ENCODE measurements around the gene DOCK6.

Gene DOCK6

DNA sequence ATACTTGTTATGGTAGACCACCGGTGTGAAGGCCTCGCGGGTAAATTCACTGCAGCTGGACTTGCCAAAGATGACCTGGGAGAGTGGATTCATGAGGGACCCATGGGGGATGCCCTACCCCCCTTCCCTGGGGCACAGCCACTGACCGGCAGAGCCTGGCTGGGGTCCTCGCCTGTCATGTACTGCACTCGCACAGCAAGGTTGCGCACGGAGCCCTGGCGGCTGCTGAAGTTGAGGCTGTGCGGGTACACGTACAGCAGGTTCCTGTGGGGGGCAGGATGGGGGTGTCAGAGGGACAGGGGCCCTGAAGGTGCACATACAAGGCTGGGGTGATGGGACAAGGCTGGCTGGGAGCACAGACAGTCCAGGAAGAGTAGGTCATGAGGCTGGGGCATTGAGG, 24.3 kb downstream of the DOCK6 start:
- Histone ChIP-seq H2AFZ (ENCODE audit: low read depth) (no peak overlapping the region), H3K79me2 (ENCODE audit: insufficient read depth, low read depth) (no peaks in the 10 kb centered on the region), H3K9ac (no peak overlapping the region), H3K27me3 (ENCODE audit: insufficient read depth, low read depth) (peaks cover 14% of the 10 kb centered on the region; the same call in 1 of the 2 replicates), H3K27ac (no peak overlapping the region), H3K4me3 (IDR thresholded peaks at IDR 0.05; ENCODE audit: insufficient read depth, low read depth, low read length) (no peak overlapping the region), H3K4me1 (ENCODE audit: low read depth, poor library complexity, severe bottlenecking) (no peaks in the 10 kb centered on the region), H3K36me3 (ENCODE audit: insufficient read depth) (no peaks in the 10 kb centered on the region), H3K4me2 (no peak overlapping the region), H4K20me1 (ENCODE audit: insufficient read depth) (no peaks in the 10 kb centered on the region)
- TF ChIP-seq CTCF (conservative IDR thresholded peaks at IDR 0.05; ENCODE audit: low read depth, low read length): no peak

GRCh38 chr19:11237321-11237720, 25.0 kb downstream of the DOCK6 start:
- no peaks in the 10 kb centered on the region for H3K36me3 ChIP-seq (ENCODE audit: insufficient read depth)
- H3K4me3 ChIP-seq (IDR thresholded peaks at IDR 0.05; ENCODE audit: insufficient read depth, low read depth, low read length): no peak overlapping the region

DNA sequence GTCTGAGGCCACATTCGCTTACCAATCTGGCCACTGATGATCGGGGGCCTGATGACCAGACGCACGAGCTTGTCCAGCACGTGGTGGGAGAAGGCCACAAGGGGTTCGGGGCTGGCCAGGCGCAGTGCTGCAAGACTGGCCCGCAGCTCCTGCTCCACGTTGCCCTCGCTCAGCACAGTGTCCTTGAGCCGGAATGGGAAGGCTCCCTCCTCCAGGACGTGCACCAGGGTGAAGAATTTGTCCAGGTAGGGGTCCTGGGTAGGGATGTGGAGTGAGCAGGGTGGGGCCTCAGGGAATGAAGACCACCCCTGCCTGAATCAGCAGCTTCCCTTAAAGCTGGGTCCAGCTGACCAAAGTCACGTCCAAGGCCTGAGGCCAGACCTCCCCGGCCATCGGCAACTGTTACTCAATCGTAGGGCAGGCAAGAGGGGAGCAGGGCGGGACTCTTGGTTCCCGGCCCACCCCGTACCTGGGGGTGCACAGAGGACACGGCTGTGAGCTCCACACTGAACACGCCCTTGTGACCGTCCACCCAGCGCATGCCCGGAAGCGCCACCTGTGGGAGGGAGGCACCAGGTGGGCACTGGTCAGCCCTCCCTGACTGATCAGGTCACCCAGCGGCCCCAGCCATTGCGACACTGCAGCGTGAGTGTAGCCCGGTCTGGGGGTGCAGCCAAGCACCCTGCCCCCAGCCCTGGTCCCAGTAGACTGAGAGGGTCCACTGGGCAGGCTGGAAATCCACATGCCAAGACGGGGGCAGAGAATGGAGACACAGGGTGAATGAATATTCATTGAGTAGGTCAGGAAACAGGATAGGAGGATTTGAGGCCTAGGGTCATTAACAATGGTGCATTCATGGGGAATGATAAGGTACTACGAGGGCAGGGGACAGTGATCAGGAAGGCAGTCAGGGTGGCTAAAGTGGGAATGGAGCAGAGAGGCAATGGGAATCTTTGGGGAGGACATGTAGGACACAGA, 25.7 kb downstream of the DOCK6 start:
- Histone ChIP-seq H3K4me1 (ENCODE audit: low read depth, poor library complexity, severe bottlenecking) (no peaks in the 10 kb centered on the region), H3K36me3 (ENCODE audit: insufficient read depth) (no peaks in the 10 kb centered on the region), H2AFZ (ENCODE audit: low read depth) (no peak overlapping the region), H3K27ac (no peak overlapping the region), H4K20me1 (ENCODE audit: insufficient read depth) (no peaks in the 10 kb centered on the region), H3K27me3 (ENCODE audit: insufficient read depth, low read depth) (peaks cover 10% of the 10 kb centered on the region; the same call in 1 of the 2 replicates), H3K9ac (no peak overlapping the region), H3K4me3 (IDR thresholded peaks at IDR 0.05; ENCODE audit: insufficient read depth, low read depth, low read length) (no peak overlapping the region), H3K79me2 (ENCODE audit: insufficient read depth, low read depth) (no peaks in the 10 kb centered on the region), H3K4me2 (no peak overlapping the region)
- no peak for TF ChIP-seq CTCF (conservative IDR thresholded peaks at IDR 0.05; ENCODE audit: low read depth, low read length)

More at GRCh38 chr19:11237321-11237720, 25.0 kb downstream of the DOCK6 start:
- Histone ChIP-seq H3K4me1 (ENCODE audit: low read depth, poor library complexity, severe bottlenecking) (no peaks in the 10 kb centered on the region), H2AFZ (ENCODE audit: low read depth) (no peak overlapping the region), H3K79me2 (ENCODE audit: insufficient read depth, low read depth) (no peaks in the 10 kb centered on the region), H3K27me3 (ENCODE audit: insufficient read depth, low read depth) (peaks cover 11% of the 10 kb centered on the region; the same call in 1 of the 2 replicates), H3K4me2 (no peak overlapping the region), H3K9ac (no peak overlapping the region), H3K27ac (no peak overlapping the region), H4K20me1 (ENCODE audit: insufficient read depth) (no peaks in the 10 kb centered on the region)
- TF ChIP-seq CTCF (conservative IDR thresholded peaks at IDR 0.05; ENCODE audit: low read depth, low read length): no peak

GRCh38 chr19:11234486-11235075, 27.7 kb downstream of the DOCK6 start:
- Histone ChIP-seq H3K36me3 (ENCODE audit: insufficient read depth) (no peaks in the 10 kb centered on the region), H4K20me1 (ENCODE audit: insufficient read depth) (no peaks in the 10 kb centered on the region), H3K4me2 (no peak overlapping the region), H3K9ac (no peak overlapping the region), H3K4me1 (ENCODE audit: low read depth, poor library complexity, severe bottlenecking) (no peaks in the 10 kb centered on the region), H3K27me3 (ENCODE audit: insufficient read depth, low read depth) (peaks cover 3% of the 10 kb centered on the region; the same call in 1 of the 2 replicates), H2AFZ (ENCODE audit: low read depth) (no peak overlapping the region), H3K4me3 (IDR thresholded peaks at IDR 0.05; ENCODE audit: insufficient read depth, low read depth, low read length) (no peak overlapping the region), H3K79me2 (ENCODE audit: insufficient read depth, low read depth) (no peaks in the 10 kb centered on the region), H3K27ac (no peak overlapping the region)
- no peak for TF ChIP-seq CTCF (conservative IDR thresholded peaks at IDR 0.05; ENCODE audit: low read depth, low read length)
